A549 (cell line): Measurements from ENCODE around the gene MX2. TPM values are rescaled to one million over a fixed set of nuclear protein-coding genes. Genes with fewer than 3 reads are reported as not detected.

Source experiments
- ATAC-seq, 2 experiments: fragments of 200-7000 bp in 1 of 2; fragments of >200 bp in 1 of 2; cut with Nextera tagmentation in 1 of 2; cut with Tn5 transposase in 1 of 2; 3 replicates each; pipeline versions ENCODE4 v1.8.0 to v1.9.1; 2018 to 2020; ENCODE audit warnings: mild to moderate bottlenecking in 1 of 2, moderate library complexity in 1 of 2
- CTCF ChIA-PET: fragments of 300-600 bp; sonication (Branson Sonifier 250); formaldehyde crosslinking; extraction: SDS; loops from one replicate; lab custom pipeline; 2021; ENCODE audit warnings: antibody characterized with exemption, inconsistent platforms; lab: Yijun Ruan, JAX
- POLR2A ChIA-PET: fragments of 350-600 bp; formaldehyde crosslinking; extraction: SDS; loops from one replicate; lab custom pipeline; 2021; ENCODE audit warnings: antibody characterized with exemption, inconsistent platforms; lab: Yijun Ruan, JAX
- DNase-seq, 2 experiments: peaks; one replicate each; pipeline versions ENCODE4 v3.0.0 to v3.0.0-alpha.2; 2011 to 2016; ENCODE audit warnings: low read depth in 1 of 2, low spot score in 1 of 2
- FAIRE-seq: peaks from 2 replicates; lab custom pipeline; 2011; peaks lifted over from hg19 to GRCh38; lab: Jason Lieb, UNC
- H3K27ac ChIP-seq, 2 experiments: fragments of >200 bp; sonication (Bioruptor Twin); formaldehyde crosslinking; 3 replicates each; pipeline ENCODE4 v1.5.1; 2016 to 2017
- H3K4me1 ChIP-seq: fragments of >200 bp; sonication (Bioruptor Twin); formaldehyde crosslinking; 3 replicates; pipeline ENCODE4 v1.6.1; 2016
- H3K4me2 ChIP-seq: fragments of >200 bp; sonication (Bioruptor Twin); formaldehyde crosslinking; 3 replicates; pipeline ENCODE4 v1.6.1; 2016
- H3K4me3 ChIP-seq: fragments of >200 bp; sonication (Bioruptor Twin); formaldehyde crosslinking; 3 replicates; pipeline ENCODE4 v1.5.1; 2016
- H3K9me3 ChIP-seq: fragments of >200 bp; sonication (Bioruptor Twin); formaldehyde crosslinking; 3 replicates; pipeline ENCODE4 v1.6.1; 2016
- CBX2 ChIP-seq: fragments of 200-600 bp; sonication (generic); IDR thresholded peaks from 2 replicates; pipeline ENCODE4 v1.6.1; 2016; ENCODE audit warnings: low read depth, mild to moderate bottlenecking, borderline replicate concordance
- CBX8 ChIP-seq: fragments of 200-600 bp; sonication (generic); IDR thresholded peaks from 2 replicates; pipeline ENCODE4 v1.6.1; 2016
- CEBPB ChIP-seq, 2 experiments: fragments of >200 bp in 1 of 2; sonication (Bioruptor Twin) in 1 of 2; formaldehyde crosslinking in 1 of 2; IDR thresholded peaks; 2 replicates each; pipeline ENCODE4 v1.6.1; 2012 to 2016
- CHD4 ChIP-seq: fragments of 200-600 bp; sonication (generic); IDR thresholded peaks from 2 replicates; pipeline ENCODE4 v1.6.1; 2016; ENCODE audit warnings: antibody characterized with exemption, mild to moderate bottlenecking, borderline replicate concordance
- EP300 ChIP-seq, 2 experiments: fragments of >200 bp; sonication (Bioruptor Twin); formaldehyde crosslinking; IDR thresholded peaks; 2 replicates in 1 of 2; 3 replicates in 1 of 2; pipeline ENCODE4 v1.6.1; 2016 to 2017
- FOSL2 ChIP-seq, 2 experiments: fragments of 450-650 bp in 1 of 2; fragments of >200 bp in 1 of 2; sonication (Bioruptor Twin) in 1 of 2; formaldehyde crosslinking; IDR thresholded peaks; 2 replicates each; pipeline versions ENCODE4 v1.5.0 to v1.6.1; 2016 to 2020; ENCODE audit warnings: mild to moderate bottlenecking in 1 of 2, moderate library complexity in 1 of 2
- HOXA7 ChIP-seq: fragments of 250-450 bp; sonication (Bioruptor Pico); IDR thresholded peaks from 2 replicates; pipeline ENCODE4 v1.5.0; 2020; ENCODE audit warnings: mild to moderate bottlenecking, moderate library complexity
- HOXB13 ChIP-seq: fragments of 250-450 bp; sonication (Bioruptor Pico); IDR thresholded peaks from 2 replicates; pipeline ENCODE4 v1.5.0; 2020; ENCODE audit warnings: low read depth, mild to moderate bottlenecking, moderate library complexity
- HOXB5 ChIP-seq: fragments of 250-450 bp; sonication (Bioruptor Pico); IDR thresholded peaks from 2 replicates; pipeline ENCODE4 v1.5.0; 2020; ENCODE audit warnings: mild to moderate bottlenecking, moderate library complexity
- KDM5A ChIP-seq: fragments of 200-600 bp; sonication (generic); IDR thresholded peaks from 2 replicates; pipeline ENCODE4 v1.6.1; 2016; ENCODE audit warnings: antibody characterized with exemption, mild to moderate bottlenecking
- NFE2L2 ChIP-seq: fragments of 150-350 bp; conservative IDR thresholded peaks from 2 replicates; pipeline ENCODE4 v1.6.1; 2014; ENCODE audit warnings: low read length
- NPAS2 ChIP-seq: fragments of 250-450 bp; sonication (Bioruptor Pico); IDR thresholded peaks from 2 replicates; pipeline ENCODE4 v1.8.0; 2022; ENCODE audit warnings: mild to moderate bottlenecking, moderate library complexity, borderline replicate concordance
- POLR2A ChIP-seq: IDR thresholded peaks from 2 replicates; pipeline ENCODE4 v1.6.1; 2012; ENCODE audit warnings: mild to moderate bottlenecking, low read length
- RAD21 ChIP-seq, 2 experiments: fragments of >200 bp in 1 of 2; sonication (Bioruptor Twin) in 1 of 2; formaldehyde crosslinking in 1 of 2; IDR thresholded peaks in 1 of 2; conservative IDR thresholded peaks in 1 of 2; 2 replicates in 1 of 2; 3 replicates in 1 of 2; pipeline ENCODE4 v1.6.1; 2012 to 2018; ENCODE audit warnings: inconsistent platforms in 1 of 2
- RARB ChIP-seq: fragments of 250-450 bp; sonication (Bioruptor Pico); IDR thresholded peaks from 2 replicates; pipeline ENCODE4 v1.8.0; 2021; ENCODE audit warnings: mild to moderate bottlenecking, moderate library complexity
- RFX5 ChIP-seq: fragments of 450-650 bp; IDR thresholded peaks from 2 replicates; pipeline ENCODE4 v1.7.1; 2014; ENCODE audit warnings: antibody characterized with exemption, mild to moderate bottlenecking, moderate library complexity
- RNF2 ChIP-seq: fragments of 200-600 bp; sonication (generic); IDR thresholded peaks from 2 replicates; pipeline ENCODE4 v1.6.1; 2016; ENCODE audit warnings: low read depth, mild to moderate bottlenecking, antibody characterized with exemption, moderate library complexity, borderline replicate concordance
- TFCP2L1 ChIP-seq: fragments of 250-450 bp; sonication (Bioruptor Pico); IDR thresholded peaks from 2 replicates; pipeline ENCODE4 v1.5.0; 2021; ENCODE audit warnings: mild to moderate bottlenecking
- TP53 ChIP-seq: fragments of 250-450 bp; sonication (Bioruptor Pico); IDR thresholded peaks from 2 replicates; pipeline ENCODE4 v1.5.0; 2021; ENCODE audit warnings: mild to moderate bottlenecking, moderate library complexity
- ZFP36 ChIP-seq: fragments of 450-650 bp; IDR thresholded peaks from 2 replicates; pipeline ENCODE4 v1.6.1; 2014; ENCODE audit warnings: borderline replicate concordance; ENCODE audit not compliant: partially characterized antibody
- ZNF302 ChIP-seq: fragments of 250-450 bp; sonication (Bioruptor Pico); IDR thresholded peaks from 2 replicates; pipeline ENCODE4 v1.9.0; 2021; ENCODE audit warnings: inconsistent platforms, mild to moderate bottlenecking, moderate library complexity
- WGBS: methylation state at CpG from one replicate; pipeline ENCODE4 v1.1.6; 2017; ENCODE audit errors: missing lambda C conversion rate; 5-methylcytosine and 5-hydroxymethylcytosine counted together
- polyA plus RNA-seq, 4 experiments: library from polyadenylated mRNA; depleted of rRNA in 3 of 4; stranded (reverse); fragments of >200 nt; fragmentation: RNase III in 1 of 4; extraction: RNeasy Plus Mini Kit Qiagen cat#74134 plus additional on column Dnase treatment in 1 of 4; gene quantifications; 2 replicates in 3 of 4; 3 replicates in 1 of 4; pipeline ENCODE4 v1.2.3, GENCODE V29; 2011 to 2017
- TF ChIP-seq, protein P1 (sequence below): fragments of 450-650 bp; IDR thresholded peaks from 2 replicates; pipeline ENCODE4 v1.6.1; 2014; ENCODE audit warnings: antibody characterized with exemption
- TF ChIP-seq, protein P2 (sequence below): IDR thresholded peaks from 2 replicates; pipeline ENCODE4 v1.6.1; 2012
- TF ChIP-seq, protein P3 (sequence below): IDR thresholded peaks from 2 replicates; pipeline ENCODE4 v1.6.1; 2012; ENCODE audit warnings: low read depth, borderline replicate concordance
- TF ChIP-seq, protein P4 (sequence below): fragments of >200 bp; sonication (Bioruptor Twin); formaldehyde crosslinking; IDR thresholded peaks from 2 replicates; pipeline ENCODE4 v1.6.1; 2016
- TF ChIP-seq, protein P5 (sequence below): fragments of 250-450 bp; sonication (Bioruptor Pico); IDR thresholded peaks from 2 replicates; pipeline ENCODE4 v1.5.0; 2021; ENCODE audit warnings: mild to moderate bottlenecking, moderate library complexity, borderline replicate concordance
- TF ChIP-seq, protein P6 (sequence below): fragments of >200 bp; sonication (Bioruptor Twin); formaldehyde crosslinking; IDR thresholded peaks from 3 replicates; pipeline ENCODE4 v1.5.1; 2016

MX2 gene
- polyA plus RNA-seq, 2 of the 4 experiments (the other 2 are of a cell fraction) = not detected

DNA sequence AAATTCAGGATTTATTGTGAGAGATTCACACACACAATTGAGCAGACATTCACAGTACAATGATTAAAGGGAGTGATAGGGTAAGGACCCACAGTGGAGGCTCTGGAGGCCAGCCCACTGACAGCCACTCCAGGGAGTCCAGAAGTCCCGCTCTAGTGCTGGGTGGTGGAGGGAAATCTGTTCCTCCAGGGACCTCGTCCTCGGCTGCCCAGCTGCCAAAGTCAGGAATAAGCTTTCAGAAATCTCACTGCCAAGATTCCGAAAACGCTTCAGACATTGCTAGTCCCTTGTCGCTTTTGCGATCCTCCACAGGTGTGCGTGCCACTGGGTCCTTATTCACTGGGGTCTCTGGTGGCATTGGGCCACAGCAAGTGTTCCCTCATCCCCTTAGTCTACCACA is 66.5 kb downstream of the MX2 start:
- 87% methylated on average over 8 of the region's 8 CpGs for WGBS
- TF ChIP-seq, protein P1, sequence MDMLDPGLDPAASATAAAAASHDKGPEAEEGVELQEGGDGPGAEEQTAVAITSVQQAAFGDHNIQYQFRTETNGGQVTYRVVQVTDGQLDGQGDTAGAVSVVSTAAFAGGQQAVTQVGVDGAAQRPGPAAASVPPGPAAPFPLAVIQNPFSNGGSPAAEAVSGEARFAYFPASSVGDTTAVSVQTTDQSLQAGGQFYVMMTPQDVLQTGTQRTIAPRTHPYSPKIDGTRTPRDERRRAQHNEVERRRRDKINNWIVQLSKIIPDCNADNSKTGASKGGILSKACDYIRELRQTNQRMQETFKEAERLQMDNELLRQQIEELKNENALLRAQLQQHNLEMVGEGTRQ = no peak
- TF ChIP-seq, protein P2, sequence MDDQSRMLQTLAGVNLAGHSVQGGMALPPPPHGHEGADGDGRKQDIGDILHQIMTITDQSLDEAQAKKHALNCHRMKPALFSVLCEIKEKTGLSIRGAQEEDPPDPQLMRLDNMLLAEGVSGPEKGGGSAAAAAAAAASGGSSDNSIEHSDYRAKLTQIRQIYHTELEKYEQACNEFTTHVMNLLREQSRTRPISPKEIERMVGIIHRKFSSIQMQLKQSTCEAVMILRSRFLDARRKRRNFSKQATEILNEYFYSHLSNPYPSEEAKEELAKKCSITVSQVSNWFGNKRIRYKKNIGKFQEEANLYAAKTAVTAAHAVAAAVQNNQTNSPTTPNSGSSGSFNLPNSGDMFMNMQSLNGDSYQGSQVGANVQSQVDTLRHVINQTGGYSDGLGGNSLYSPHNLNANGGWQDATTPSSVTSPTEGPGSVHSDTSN = no peak
- TF ChIP-seq EP300 (IDR thresholded peaks at IDR 0.05) (no peak), RFX5 (no peak), CBX8 (no peak), ZFP36 (no peak), HOXB13 (CRISPR knock-in tag) (no peak), CEBPB (IDR thresholded peaks at IDR 0.05) (no peak), HOXA7 (no peak), HOXB5 (CRISPR knock-in tag) (no peak), KDM5A (no peak), NPAS2 (CRISPR knock-in tag) (no peak)
- TF ChIP-seq, protein P3, sequence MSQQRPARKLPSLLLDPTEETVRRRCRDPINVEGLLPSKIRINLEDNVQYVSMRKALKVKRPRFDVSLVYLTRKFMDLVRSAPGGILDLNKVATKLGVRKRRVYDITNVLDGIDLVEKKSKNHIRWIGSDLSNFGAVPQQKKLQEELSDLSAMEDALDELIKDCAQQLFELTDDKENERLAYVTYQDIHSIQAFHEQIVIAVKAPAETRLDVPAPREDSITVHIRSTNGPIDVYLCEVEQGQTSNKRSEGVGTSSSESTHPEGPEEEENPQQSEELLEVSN = no peak
- TF ChIP-seq, protein P4, sequence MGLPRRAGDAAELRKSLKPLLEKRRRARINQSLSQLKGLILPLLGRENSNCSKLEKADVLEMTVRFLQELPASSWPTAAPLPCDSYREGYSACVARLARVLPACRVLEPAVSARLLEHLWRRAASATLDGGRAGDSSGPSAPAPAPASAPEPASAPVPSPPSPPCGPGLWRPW = no peak
- ATAC-seq (no peak), DNase-seq (no peak), FAIRE-seq (no peak)
- POLR2A ChIA-PET = no interaction called here
- CTCF ChIA-PET = no interaction called here
- Histone ChIP-seq H3K4me2 (no peak overlapping the region), H3K9me3 (no peaks in the 10 kb centered on the region), H3K4me3 (no peak overlapping the region), H3K4me1 (no peaks in the 10 kb centered on the region), H3K27ac (no peak overlapping the region)

DNA sequence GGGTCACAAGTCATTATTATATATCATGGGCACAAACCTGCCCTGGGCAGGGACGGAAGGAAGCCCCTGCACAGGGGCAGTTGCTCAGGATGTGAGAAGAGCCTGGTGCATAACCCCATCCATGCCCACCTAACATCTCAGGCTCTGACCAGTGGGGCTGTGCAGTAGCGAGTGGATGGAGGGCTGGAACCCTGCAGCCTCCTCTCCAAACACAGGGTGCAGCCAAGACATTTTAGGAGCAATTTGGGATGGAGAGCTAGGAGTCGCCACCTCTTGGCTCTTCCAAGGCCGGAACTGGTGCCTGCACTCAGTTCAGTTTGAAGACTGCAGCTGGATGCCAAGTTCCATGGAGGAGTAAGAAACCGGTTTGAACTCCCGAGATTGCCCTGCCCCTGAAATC is 67.0 kb downstream of the MX2 start:
- DNase-seq (no peak), ATAC-seq (no peak), FAIRE-seq (no peak)
- H3K4me2 ChIP-seq = no peak overlapping the region
- POLR2A ChIA-PET = no interaction called here
- 68% methylated on average over 4 of the region's 6 CpGs for WGBS
- TF ChIP-seq CBX8 (no peak), POLR2A (no peak), FOSL2 (IDR thresholded peaks at IDR 0.05) (no peak), FOSL2 (CRISPR knock-in tag; IDR thresholded peaks at IDR 0.05) (no peak), RNF2 (no peak), NFE2L2 (no peak), CHD4 (no peak), ZNF302 (CRISPR knock-in tag) (no peak), CBX2 (no peak), TFCP2L1 (no peak), HOXB5 (CRISPR knock-in tag) (no peak), RARB (CRISPR knock-in tag) (no peak), TP53 (CRISPR knock-in tag) (no peak), RAD21 (conservative IDR thresholded peaks at IDR 0.05 in 1 of 2, IDR thresholded peaks at IDR 0.05 in 1 of 2) (no peak)
- TF ChIP-seq, protein P5, sequence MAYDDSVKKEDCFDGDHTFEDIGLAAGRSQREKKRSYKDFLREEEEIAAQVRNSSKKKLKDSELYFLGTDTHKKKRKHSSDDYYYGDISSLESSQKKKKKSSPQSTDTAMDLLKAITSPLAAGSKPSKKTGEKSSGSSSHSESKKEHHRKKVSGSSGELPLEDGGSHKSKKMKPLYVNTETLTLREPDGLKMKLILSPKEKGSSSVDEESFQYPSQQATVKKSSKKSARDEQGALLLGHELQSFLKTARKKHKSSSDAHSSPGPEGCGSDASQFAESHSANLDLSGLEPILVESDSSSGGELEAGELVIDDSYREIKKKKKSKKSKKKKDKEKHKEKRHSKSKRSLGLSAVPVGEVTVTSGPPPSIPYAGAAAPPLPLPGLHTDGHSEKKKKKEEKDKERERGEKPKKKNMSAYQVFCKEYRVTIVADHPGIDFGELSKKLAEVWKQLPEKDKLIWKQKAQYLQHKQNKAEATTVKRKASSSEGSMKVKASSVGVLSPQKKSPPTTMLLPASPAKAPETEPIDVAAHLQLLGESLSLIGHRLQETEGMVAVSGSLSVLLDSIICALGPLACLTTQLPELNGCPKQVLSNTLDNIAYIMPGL = no peak
- TF ChIP-seq, protein P6, sequence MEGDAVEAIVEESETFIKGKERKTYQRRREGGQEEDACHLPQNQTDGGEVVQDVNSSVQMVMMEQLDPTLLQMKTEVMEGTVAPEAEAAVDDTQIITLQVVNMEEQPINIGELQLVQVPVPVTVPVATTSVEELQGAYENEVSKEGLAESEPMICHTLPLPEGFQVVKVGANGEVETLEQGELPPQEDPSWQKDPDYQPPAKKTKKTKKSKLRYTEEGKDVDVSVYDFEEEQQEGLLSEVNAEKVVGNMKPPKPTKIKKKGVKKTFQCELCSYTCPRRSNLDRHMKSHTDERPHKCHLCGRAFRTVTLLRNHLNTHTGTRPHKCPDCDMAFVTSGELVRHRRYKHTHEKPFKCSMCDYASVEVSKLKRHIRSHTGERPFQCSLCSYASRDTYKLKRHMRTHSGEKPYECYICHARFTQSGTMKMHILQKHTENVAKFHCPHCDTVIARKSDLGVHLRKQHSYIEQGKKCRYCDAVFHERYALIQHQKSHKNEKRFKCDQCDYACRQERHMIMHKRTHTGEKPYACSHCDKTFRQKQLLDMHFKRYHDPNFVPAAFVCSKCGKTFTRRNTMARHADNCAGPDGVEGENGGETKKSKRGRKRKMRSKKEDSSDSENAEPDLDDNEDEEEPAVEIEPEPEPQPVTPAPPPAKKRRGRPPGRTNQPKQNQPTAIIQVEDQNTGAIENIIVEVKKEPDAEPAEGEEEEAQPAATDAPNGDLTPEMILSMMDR = no peak
- TF ChIP-seq, protein P4 = no peak
- H3K4me1 ChIP-seq = no peaks in the 10 kb centered on the region
- CTCF ChIA-PET = no interaction called here
- H3K9me3 ChIP-seq = no peaks in the 10 kb centered on the region
- H3K27ac ChIP-seq = no peak overlapping the region
- H3K4me3 ChIP-seq = no peak overlapping the region
